NCI-H748 (cell line): ENCODE results near the gene NECTIN1.

ENCODE experiments used
- DNase-seq: peaks from one replicate; lab custom pipeline; 2025; ENCODE audit not compliant: unreplicated experiment; lab: John Stamatoyannopoulos, UW

Gene NECTIN1

GRCh38 chr11:119676461-119677020 lies 52.5 kb downstream of the NECTIN1 start:
- DNase-seq = no peak

DNA sequence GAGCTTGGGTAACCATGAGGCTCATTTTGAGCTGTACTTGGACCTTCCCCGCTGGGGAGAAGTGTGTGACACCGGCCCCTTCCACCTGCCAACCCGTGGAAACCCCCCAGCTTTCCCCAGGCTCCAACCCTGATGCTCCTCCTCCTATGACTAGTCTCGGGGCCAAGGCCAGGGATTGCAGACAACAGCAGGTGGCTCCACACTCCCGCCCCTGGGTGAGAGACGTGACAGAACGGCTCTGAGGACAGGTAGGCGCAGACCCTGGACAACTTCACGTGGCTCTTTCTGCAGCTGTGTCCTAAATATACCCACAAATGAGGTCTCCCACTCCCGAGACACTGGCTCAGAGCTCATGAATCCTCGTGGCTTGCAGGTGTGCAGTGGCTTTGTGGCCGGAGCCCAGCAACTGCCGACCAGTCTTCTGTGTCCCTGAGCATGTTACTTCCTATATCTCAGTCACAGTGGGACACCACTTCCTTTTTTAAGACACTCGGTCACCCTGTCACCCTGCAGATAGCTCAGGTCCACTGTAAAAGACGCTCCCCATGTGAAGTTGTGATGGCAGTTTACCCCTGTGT lies 55.2 kb downstream of the NECTIN1 start:
- DNase-seq = no peak

- DNase-seq = no peak
Observed at GRCh38 chr11:119673052-119673758, 55.8 kb downstream of the NECTIN1 start.

- no peak for DNase-seq
Observed at GRCh38 chr11:119672597-119672996, 56.4 kb downstream of the NECTIN1 start.

GRCh38 chr11:119671561-119672015 lies 57.4 kb downstream of the NECTIN1 start:
- no peak for DNase-seq

DNA sequence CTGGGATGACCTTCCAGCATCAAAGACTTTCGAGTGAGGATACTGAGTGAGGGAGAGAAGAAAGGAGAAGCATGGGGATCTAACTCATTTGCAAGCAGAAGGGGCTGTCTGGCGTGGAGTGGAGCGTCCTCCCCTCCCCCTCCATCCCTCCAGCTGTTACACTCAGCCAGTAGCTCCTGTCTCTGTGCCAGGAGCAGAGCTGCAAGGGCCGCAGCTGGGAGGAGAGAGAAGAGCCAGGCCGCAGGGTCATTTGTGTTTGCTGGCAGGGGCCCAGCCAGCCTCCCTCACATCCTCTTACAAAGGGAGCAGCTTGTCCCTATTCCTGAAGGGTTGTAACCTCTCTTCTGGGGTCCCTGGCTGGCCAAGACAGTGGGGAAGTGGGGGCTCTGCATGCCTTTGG lies 57.9 kb downstream of the NECTIN1 start:
- DNase-seq = no peak

DNA sequence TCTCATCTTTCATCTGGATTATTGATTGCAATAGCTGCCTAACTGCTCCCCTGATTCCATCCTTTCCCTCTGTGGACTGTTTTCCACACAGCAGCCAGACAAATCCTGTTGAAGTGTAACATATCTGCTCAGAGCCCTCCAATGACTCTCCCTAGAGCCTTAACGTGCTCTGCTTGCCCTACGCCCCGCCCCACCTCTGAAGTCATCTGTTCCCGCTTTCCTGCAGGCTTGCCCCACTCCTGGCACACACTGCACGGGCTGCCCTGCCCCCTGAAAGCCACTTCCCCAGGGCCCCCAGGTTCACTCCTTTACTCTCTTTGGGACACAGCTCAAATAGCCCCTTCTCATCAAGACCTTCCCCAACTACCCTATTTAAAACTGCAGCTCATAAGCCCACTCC lies 59.5 kb downstream of the NECTIN1 start:
- no peak for DNase-seq

DNA sequence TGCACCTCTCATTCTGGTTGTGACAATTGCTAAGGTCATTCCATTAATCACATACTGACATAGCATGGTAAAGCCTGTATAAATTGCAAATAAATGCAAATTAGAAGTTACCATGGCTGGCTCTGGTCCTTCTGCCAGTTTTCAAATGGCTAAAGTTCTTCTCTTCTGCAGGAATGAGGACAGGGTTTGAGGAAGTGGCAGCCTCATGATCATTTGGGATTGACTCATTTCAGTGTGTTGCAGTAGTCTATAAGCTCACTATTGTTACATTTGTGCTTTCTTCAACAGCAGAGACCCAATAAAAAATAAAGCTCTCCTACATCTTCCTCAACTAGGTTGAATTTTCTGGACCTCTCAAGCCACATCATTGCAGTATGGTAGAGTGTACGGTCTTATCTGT lies 60.3 kb downstream of the NECTIN1 start:
- no peak for DNase-seq

GRCh38 chr11:119666463-119667131 lies 62.4 kb downstream of the NECTIN1 start:
- DNase-seq = peak; percentile 38

DNA sequence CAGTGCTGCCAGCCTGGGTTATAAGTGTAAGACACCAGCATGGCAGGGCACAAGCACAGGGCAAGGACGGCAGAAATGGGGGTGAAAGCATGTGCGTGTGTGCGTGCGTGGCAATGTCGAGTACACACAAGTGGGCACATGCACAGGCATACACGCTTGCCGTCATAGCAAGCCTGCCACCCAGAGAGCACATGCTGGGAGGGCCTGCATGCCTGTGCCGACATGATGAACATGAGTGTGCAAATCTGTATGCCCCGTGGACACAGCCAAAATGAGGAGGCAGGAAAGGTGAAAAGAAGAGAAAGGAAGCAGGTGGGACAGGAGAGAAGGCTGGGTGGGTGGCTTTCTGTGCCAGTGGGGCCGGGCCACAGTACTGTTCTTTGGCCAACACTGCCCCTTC lies 62.9 kb downstream of the NECTIN1 start:
- DNase-seq = no peak

DNA sequence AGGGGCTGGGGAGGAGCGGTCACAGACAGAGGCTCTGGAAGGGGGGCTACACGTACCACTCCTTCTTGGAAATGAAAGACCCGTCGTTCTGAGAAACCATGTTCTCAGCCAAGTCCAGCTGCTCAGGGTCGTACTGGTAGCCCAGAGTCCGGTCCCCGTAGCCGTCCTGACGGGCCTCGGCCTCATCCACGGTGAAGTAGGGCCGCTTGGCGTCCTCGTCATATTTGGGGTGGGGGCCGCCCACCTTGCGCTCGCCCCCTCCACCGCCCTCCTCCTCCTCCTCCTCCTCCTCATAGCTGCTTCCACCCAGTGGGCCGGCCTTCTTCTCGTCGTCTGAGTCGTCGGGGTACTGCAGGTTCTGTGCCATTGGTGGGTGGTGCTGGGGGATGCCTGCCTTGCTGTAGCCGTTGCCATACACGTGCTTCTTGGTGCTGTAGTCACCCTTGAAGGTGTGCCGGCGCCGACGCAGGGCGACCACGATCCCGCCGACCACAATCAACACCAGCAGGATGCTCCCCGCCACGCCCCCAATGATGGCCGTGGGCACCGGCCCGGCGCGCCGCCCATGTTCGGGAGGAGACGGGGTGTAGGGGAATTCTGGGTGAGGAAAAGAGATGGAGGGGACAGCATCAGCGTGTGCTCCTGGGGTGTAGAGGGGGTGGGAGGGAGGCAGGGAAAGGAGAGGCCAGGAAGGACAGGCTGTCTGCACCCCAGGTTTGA lies 64.1 kb downstream of the NECTIN1 start:
- no peak for DNase-seq

DNA sequence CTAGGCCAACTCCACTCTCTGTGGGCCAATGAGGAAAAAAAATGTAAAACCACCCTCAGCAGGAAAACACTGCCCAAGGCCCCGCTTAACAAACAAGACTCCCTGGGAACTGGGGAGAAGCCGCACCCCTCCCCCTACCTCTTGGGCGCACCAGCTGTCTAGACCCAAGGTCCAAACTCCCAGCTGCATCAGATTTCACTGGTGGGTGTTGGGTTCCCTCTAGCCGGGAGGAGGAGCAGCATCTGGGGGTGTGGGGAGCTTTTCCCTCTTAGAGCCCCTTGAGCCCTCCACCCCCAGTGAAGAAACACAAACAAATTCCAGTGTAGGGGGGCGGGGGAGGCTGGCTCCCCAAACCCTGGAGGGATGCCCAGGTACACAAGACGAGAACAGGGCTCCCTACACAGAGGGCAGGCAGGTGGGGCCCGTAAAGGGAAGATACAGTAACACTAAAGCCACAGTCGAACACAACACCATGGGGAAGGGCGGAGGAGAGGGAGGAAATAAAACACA lies 64.9 kb downstream of the NECTIN1 start:
- no peak for DNase-seq

GRCh38 chr11:119663279-119663678 lies 65.7 kb downstream of the NECTIN1 start:
- DNase-seq = no peak

DNA sequence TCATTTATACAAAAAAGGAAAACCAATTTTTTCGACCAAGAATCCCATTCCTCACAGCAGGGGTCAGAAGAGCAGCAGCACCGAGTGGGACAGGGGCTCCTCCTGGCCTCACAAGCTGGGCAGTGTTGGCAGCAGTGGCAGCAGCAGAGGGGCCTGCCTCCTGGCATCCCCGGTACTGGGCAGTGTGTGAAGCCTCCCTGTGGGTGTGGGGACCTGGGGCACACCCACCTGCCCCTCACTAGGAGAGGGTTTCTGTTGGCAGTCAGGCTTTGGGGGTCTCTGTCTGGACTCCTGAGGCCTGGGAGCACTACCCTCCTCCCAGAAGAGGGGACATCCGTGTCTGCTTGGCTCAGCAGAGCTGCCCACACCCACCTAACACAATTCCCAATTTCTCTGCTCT lies 67.8 kb downstream of the NECTIN1 start:
- no peak for DNase-seq

- DNase-seq = no peak
Observed at GRCh38 chr11:119659971-119660723, 68.9 kb downstream of the NECTIN1 start.

GRCh38 chr11:119652907-119653659 lies 75.9 kb downstream of the NECTIN1 start:
- DNase-seq = no peak

GRCh38 chr11:119651802-119652584 lies 77.0 kb downstream of the NECTIN1 start:
- DNase-seq = no peak

DNA sequence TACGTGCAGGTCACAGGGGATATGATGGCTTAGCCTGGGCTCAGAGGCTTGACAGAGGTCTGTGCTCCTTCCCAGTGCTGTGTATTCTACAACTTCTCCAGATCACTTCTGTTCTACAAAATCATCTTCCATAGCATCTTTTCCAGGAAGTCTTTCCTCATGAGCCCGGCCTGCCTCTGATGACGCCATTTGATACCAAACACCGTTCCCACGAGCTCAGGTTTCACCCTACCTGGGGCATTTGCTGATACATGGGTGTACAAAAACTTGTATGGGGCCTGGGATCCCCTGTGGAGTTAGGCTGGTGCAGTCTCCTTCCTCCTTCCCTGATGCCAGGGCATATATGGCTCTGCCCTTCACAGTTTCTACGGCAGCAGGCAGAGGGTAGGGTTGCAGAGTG lies 78.7 kb downstream of the NECTIN1 start:
- DNase-seq = no peak

DNA sequence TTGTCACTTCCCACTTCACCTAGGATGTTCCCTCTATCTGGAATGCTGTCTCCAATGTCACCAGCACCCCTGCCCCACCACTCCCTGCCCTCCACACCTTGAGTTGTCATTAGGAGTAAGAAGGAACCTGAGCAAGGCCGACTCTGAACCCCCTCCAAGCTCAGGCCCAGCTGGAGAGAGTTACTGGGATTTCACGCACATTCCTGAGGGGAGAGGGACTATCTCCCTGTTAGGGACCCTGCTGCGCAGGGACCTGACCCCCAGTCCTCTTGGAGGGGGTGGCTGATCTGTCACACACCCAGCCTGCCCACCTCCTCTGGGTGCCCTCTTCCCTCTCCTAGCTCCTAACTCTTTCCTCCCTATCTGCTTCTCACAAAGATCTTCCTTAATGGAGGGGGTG lies 81.7 kb downstream of the NECTIN1 start:
- DNase-seq = no peak
